A673 (cell line): ENCODE measurements around the gene CWC22.

ENCODE experiments used
- CTCF ChIP-seq: fragments of 300-800, 200-600 bp; sonication (generic); conservative IDR thresholded peaks from 2 replicates; pipeline ENCODE4 v1.5.1; 2017; ENCODE audit warnings: low read depth, mild to moderate bottlenecking, antibody characterized with exemption, low read length, moderate library complexity, mixed read lengths
- EZH2 ChIP-seq: fragments of 200-600 bp; sonication (generic); IDR thresholded peaks from 2 replicates; pipeline ENCODE4 v1.6.1; 2017; ENCODE audit warnings: borderline replicate concordance, low read depth, mild to moderate bottlenecking, mixed read lengths, antibody characterized with exemption, low read length; ENCODE audit not compliant: poor library complexity, severe bottlenecking

DNA sequence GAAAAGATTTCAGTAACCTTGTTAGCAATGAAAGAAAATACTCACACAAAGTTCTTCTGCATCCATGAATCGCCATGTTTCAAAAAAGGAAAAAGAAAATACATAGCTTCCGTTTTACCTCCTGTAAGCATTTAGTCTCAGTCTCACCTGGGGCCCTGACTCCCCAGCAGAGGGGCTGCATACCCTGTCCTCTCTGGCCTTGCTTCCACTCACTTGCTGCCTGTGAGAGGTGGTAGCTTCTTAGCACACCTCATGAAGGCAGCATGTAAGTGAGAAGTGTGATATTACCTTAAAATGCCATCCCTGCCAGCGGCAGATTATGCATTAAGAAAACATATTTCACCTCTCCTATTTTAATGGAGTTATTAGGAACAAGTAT lies 96.4 kb downstream of the CWC22 start:
- TF ChIP-seq CTCF, result no peak
- TF ChIP-seq EZH2, result no peak
